Activated CD4-positive, alpha-beta memory T cell treated with anti-CD3 and anti-CD28 coated beads, Interleukin-2, amount 10 ng/mL, durations not matched to agents 7 days and 5 days (primary cell): Measurements from ENCODE around the gene TM2D3. TPM values are rescaled to one million over a fixed set of nuclear protein-coding genes. Genes with fewer than 3 reads are reported as not detected.

Source experiments
- CTCF ChIA-PET: fragments of 350-600 bp; sonication (Branson Sonifier 250); formaldehyde crosslinking; loops from one replicate; lab custom pipeline; 2021; ENCODE audit warnings: antibody characterized with exemption, inconsistent platforms; lab: Charles Lee
- POLR2A ChIA-PET: fragments of 350-600 bp; sonication (Branson Sonifier 250); formaldehyde crosslinking; loops from one replicate; lab custom pipeline; 2021; ENCODE audit warnings: antibody characterized with exemption; lab: Charles Lee
- DNase-seq: peaks from one replicate; pipeline ENCODE4 v3.0.0-alpha.2; 2020
- H3K27ac Mint-ChIP-seq: one replicate; pipeline ENCODE4 v1.8.0; 2021; ENCODE audit warnings: mild to moderate bottlenecking, mixed read lengths
- H3K27me3 Mint-ChIP-seq: one replicate; pipeline ENCODE4 v1.8.0; 2021; ENCODE audit warnings: mixed read lengths
- H3K36me3 Mint-ChIP-seq: one replicate; pipeline ENCODE4 v1.8.0; 2021; ENCODE audit warnings: low read depth, mixed read lengths
- H3K4me1 Mint-ChIP-seq: one replicate; pipeline ENCODE4 v1.8.0; 2021; ENCODE audit warnings: mixed read lengths
- H3K4me3 Mint-ChIP-seq: one replicate; pipeline ENCODE4 v1.8.0; 2021; ENCODE audit warnings: mild to moderate bottlenecking, mixed read lengths
- H3K9me3 Mint-ChIP-seq: one replicate; pipeline ENCODE4 v1.8.0; 2021; ENCODE audit warnings: mixed read lengths
- total RNA-seq, 2 experiments: library from RNA; stranded (reverse); gene quantifications; one replicate each; pipeline ENCODE4 v1.2.3, GENCODE V29; 2021

TM2D3 gene
- total RNA-seq, 2 experiments from 2014 or later: 41.8 to 43.8 TPM

GRCh38 chr15:101608201-101608600 is 44.0 kb downstream of the TM2D3 start:
- DNase-seq: no peak
- Mint-ChIP-seq H3K4me3 (no peak overlapping the region), H3K4me1 (no peaks in the 10 kb centered on the region), H3K27me3 (peaks cover 3% of the 10 kb centered on the region), H3K9me3 (peaks cover 2% of the 10 kb centered on the region), H3K36me3 (no peaks in the 10 kb centered on the region), H3K27ac (no peak overlapping the region)
- POLR2A ChIA-PET: interaction anchor here (0.8 kb wide), 1 partner anchor 10 kb away, joined by 3 read pairs; no protein-coding TSS in a partner anchor
- CTCF ChIA-PET: no interaction called here

GRCh38 chr15:101607108-101607507 is 45.1 kb downstream of the TM2D3 start:
- Mint-ChIP-seq H3K9me3 (peaks cover 2% of the 10 kb centered on the region), H3K27ac (no peak overlapping the region), H3K4me1 (no peaks in the 10 kb centered on the region), H3K27me3 (peaks cover 3% of the 10 kb centered on the region), H3K4me3 (no peak overlapping the region), H3K36me3 (no peaks in the 10 kb centered on the region)
- ChIA-PET CTCF (no interaction called here), POLR2A (no interaction called here)
- DNase-seq: no peak

- peaks cover 2% of the 10 kb centered on the region for H3K9me3 Mint-ChIP-seq
- ChIA-PET POLR2A (no interaction called here), CTCF (no interaction called here)
- H3K4me3 Mint-ChIP-seq: no peak overlapping the region
- H3K27ac Mint-ChIP-seq: no peak overlapping the region
- no peak for DNase-seq
- no peaks in the 10 kb centered on the region for H3K4me1 Mint-ChIP-seq
- H3K36me3 Mint-ChIP-seq: no peaks in the 10 kb centered on the region
- peaks cover 14% of the 10 kb centered on the region for H3K27me3 Mint-ChIP-seq
Observed at GRCh38 chr15:101604124-101604874, 47.9 kb downstream of the TM2D3 start.

- ChIA-PET CTCF (no interaction called here), POLR2A (no interaction called here)
- DNase-seq: no peak
- H3K27ac Mint-ChIP-seq: no peak overlapping the region
- H3K4me3 Mint-ChIP-seq: no peak overlapping the region
- no peaks in the 10 kb centered on the region for H3K4me1 Mint-ChIP-seq
- peaks cover 2% of the 10 kb centered on the region for H3K9me3 Mint-ChIP-seq
- H3K36me3 Mint-ChIP-seq: no peaks in the 10 kb centered on the region
- H3K27me3 Mint-ChIP-seq: peaks cover 23% of the 10 kb centered on the region
Observed at GRCh38 chr15:101602801-101603200, 49.4 kb downstream of the TM2D3 start.

- H3K27ac Mint-ChIP-seq: no peak overlapping the region
- peaks cover 2% of the 10 kb centered on the region for H3K9me3 Mint-ChIP-seq
- ChIA-PET CTCF (interaction anchor here (1.0 kb wide), 1 partner anchor 279 kb away, joined by 3 read pairs; no protein-coding TSS in a partner anchor), POLR2A (no interaction called here)
- peaks cover 40% of the 10 kb centered on the region for H3K27me3 Mint-ChIP-seq
- DNase-seq: no peak
- H3K4me1 Mint-ChIP-seq: no peaks in the 10 kb centered on the region
- H3K4me3 Mint-ChIP-seq: no peak overlapping the region
- H3K36me3 Mint-ChIP-seq: no peaks in the 10 kb centered on the region
Observed at GRCh38 chr15:101600035-101600434, 52.1 kb downstream of the TM2D3 start.

- H3K9me3 Mint-ChIP-seq: no peaks in the 10 kb centered on the region
- H3K27ac Mint-ChIP-seq: no peak overlapping the region
- peaks cover 44% of the 10 kb centered on the region for H3K27me3 Mint-ChIP-seq
- no peaks in the 10 kb centered on the region for H3K4me1 Mint-ChIP-seq
- no peak for DNase-seq
- POLR2A ChIA-PET: no interaction called here
- no peaks in the 10 kb centered on the region for H3K36me3 Mint-ChIP-seq
- H3K4me3 Mint-ChIP-seq: no peak overlapping the region
- CTCF ChIA-PET: interaction anchor here (1.0 kb wide), 1 partner anchor 278 kb away, joined by 3 read pairs; no protein-coding TSS in a partner anchor
Observed at GRCh38 chr15:101599091-101599490, 53.1 kb downstream of the TM2D3 start.

- Mint-ChIP-seq H3K4me1 (no peaks in the 10 kb centered on the region), H3K9me3 (no peaks in the 10 kb centered on the region), H3K4me3 (no peak overlapping the region), H3K36me3 (no peaks in the 10 kb centered on the region), H3K27me3 (peaks cover 49% of the 10 kb centered on the region), H3K27ac (no peak overlapping the region)
- DNase-seq: no peak
- ChIA-PET POLR2A (no interaction called here), CTCF (no interaction called here)
Observed at GRCh38 chr15:101597360-101597928, 54.7 kb downstream of the TM2D3 start.

- no peak for DNase-seq
- peaks cover 52% of the 10 kb centered on the region for H3K27me3 Mint-ChIP-seq
- no peaks in the 10 kb centered on the region for H3K36me3 Mint-ChIP-seq
- ChIA-PET POLR2A (no interaction called here), CTCF (no interaction called here)
- no peak overlapping the region for H3K4me3 Mint-ChIP-seq
- H3K27ac Mint-ChIP-seq: no peak overlapping the region
- H3K4me1 Mint-ChIP-seq: no peaks in the 10 kb centered on the region
- no peaks in the 10 kb centered on the region for H3K9me3 Mint-ChIP-seq
Observed at GRCh38 chr15:101596633-101597032, 55.5 kb downstream of the TM2D3 start.

Other genes starting within 250 kb of the TM2D3 start
- gene PCSK6, start 162.7 kb downstream of the TM2D3 start, total RNA-seq: under 1 TPM; 0.53 to 0.58 TPM
- gene TARS3, start 72.1 kb upstream of the TM2D3 start, total RNA-seq: 10 to 100 TPM; 10.3 to 12.3 TPM
- gene OR4F6, start 151.1 kb upstream of the TM2D3 start, total RNA-seq: not detected
- gene OR4F15, start 159.8 kb upstream of the TM2D3 start, total RNA-seq: not detected